Upper lobe of left lung (tissue), 6 donors: ENCODE measurements around the gene EGFLAM. TPM values are rescaled to one million over a fixed set of nuclear protein-coding genes. Genes with fewer than 3 reads are reported as not detected.

ENCODE experiments used
- ATAC-seq, 2 donors: fragments of 200-7000 bp; cut with Tn5 transposase; one replicate each; pipeline ENCODE4 v1.9.1; 2022; ENCODE audit warnings: mild to moderate bottlenecking in 2 of 2, moderate library complexity in 2 of 2; ENCODE audit not compliant: low FRiP score in 2 of 2
- DNase-seq, 2 donors: peaks; one replicate each; pipeline ENCODE4 v3.0.0-alpha.2; 2019 to 2020
- H3K27ac ChIP-seq, 4 donors: fragments of 200-600 bp; sonication (generic); one replicate each; pipeline ENCODE4 v1.5.1; 2016 to 2019
- H3K27me3 ChIP-seq, 4 donors: fragments of 200-600 bp; sonication (generic); one replicate each; pipeline ENCODE4 v1.5.1; 2017 to 2019
- H3K36me3 ChIP-seq, 4 donors: fragments of 200-600 bp; sonication (generic); one replicate each; pipeline ENCODE4 v1.5.1; 2016 to 2019
- H3K4me1 ChIP-seq, 4 donors: fragments of 200-600 bp; sonication (generic); one replicate each; pipeline ENCODE4 v1.5.1; 2018 to 2019
- H3K4me3 ChIP-seq, 4 donors: fragments of 200-600 bp; sonication (generic); one replicate each; pipeline ENCODE4 v1.5.1; 2017 to 2019; ENCODE audit warnings: mild to moderate bottlenecking in 2 of 4, moderate library complexity in 1 of 4
- H3K9me3 ChIP-seq, 4 donors: fragments of 200-600 bp; sonication (generic); one replicate each; pipeline ENCODE4 v1.5.1; 2018 to 2019
- CTCF ChIP-seq, 6 experiments: fragments of 450-650 bp in 4 of 6; fragments of 200-600 bp in 2 of 6; sonication (generic) in 2 of 6; IDR thresholded peaks; one replicate each; pipeline ENCODE4 v1.5.1; 2016 to 2019; ENCODE audit warnings: antibody characterized with exemption in 6 of 6
- EP300 ChIP-seq, 4 donors: sonication (generic); formaldehyde crosslinking; IDR thresholded peaks; one replicate each; pipeline ENCODE4 v1.5.1; 2017; ENCODE audit warnings: antibody characterized with exemption in 4 of 4, control low read depth in 2 of 4
- POLR2A ChIP-seq, 4 donors: fragments of 450-650 bp; IDR thresholded peaks; one replicate each; pipeline ENCODE4 v1.5.1; 2016 to 2017; ENCODE audit warnings: antibody characterized with exemption in 4 of 4, mild to moderate bottlenecking in 2 of 4
- POLR2AphosphoS5 ChIP-seq, 2 donors: sonication (generic); formaldehyde crosslinking; IDR thresholded peaks; one replicate each; pipeline ENCODE4 v1.5.1; 2017; ENCODE audit warnings: antibody characterized with exemption in 2 of 2
- WGBS, 2 donors: methylation state at CpG; one replicate each; pipeline ENCODE4 v1.1.5; 2017 to 2018; 5-methylcytosine and 5-hydroxymethylcytosine counted together
- total RNA-seq, 6 donors: library from RNA; depleted of rRNA in 4 of 6; stranded (reverse); fragments of >200 nt in 4 of 6; gene quantifications; one replicate each; pipeline versions ENCODE4 v1.1.0 to v1.2.1, GENCODE V29; 2016 to 2021
- donor health status: DM: no; HTN: no; CAD: no; lungs with moderate emphysema.
- donor health status: DM: no; HTN: yes; CAD: no; lungs with severe emphysema.

Gene EGFLAM
- total RNA-seq, 6 donors from 2014 or later, result 0.22 to 5.2 (median 1.6) TPM; not detected in 2

DNA sequence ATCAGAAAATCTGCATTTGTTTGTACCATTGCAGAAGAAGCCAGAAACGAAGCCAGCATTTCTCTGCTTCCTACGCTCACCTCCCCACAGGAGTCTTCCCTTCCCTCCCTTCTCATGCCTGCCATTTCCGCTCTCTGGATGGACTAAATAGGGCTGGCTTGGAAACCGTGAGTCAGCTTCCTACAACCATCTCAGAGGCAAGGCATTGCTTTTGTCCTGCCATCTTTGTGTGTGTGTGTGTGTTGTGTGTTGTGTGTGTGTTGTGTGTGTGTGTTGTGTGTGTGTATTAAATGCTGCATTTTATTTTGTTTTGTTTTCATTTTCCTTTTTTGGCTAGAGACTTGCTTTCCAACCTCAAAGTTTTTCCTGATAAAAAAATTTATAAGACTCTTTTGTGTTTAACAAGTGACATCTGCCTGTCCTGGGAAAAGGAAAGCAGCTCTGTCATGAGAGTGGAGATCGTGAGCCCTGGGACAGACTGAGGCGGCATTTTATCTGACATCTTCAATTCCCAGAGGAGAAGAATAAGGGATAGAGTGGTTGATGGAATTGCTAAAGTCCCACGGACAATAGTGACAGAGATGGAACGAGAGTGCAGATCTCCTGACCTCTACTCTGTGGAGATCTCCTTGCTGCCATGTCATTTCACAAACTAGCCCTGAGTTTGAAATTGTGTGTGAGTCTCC is 7.5 kb upstream of the EGFLAM start:
- TF ChIP-seq CTCF (IDR thresholded peaks at IDR 0.05), result no peak
- TF ChIP-seq EP300 (IDR thresholded peaks at IDR 0.05), result no peak
- no peak for TF ChIP-seq POLR2AphosphoS5 (IDR thresholded peaks at IDR 0.05)
- TF ChIP-seq POLR2A (IDR thresholded peaks at IDR 0.05), result no peak
- H3K4me3 ChIP-seq, result no peak overlapping the region
- no peaks in the 10 kb centered on the region for H3K36me3 ChIP-seq
- no peaks in the 10 kb centered on the region for H3K4me1 ChIP-seq
- ATAC-seq (no peak), DNase-seq (no peak)
- no peaks in the 10 kb centered on the region for H3K9me3 ChIP-seq
- H3K27ac ChIP-seq, result no peak overlapping the region
- H3K27me3 ChIP-seq, result peaks cover 0 to under 1% (median 0%) of the 10 kb centered on the region in 4 donors
- 72 to 78% methylated on average over 8 of the region's 8 CpGs for WGBS, 2 donors

GRCh38 chr5:38253759-38254158 is 4.6 kb upstream of the EGFLAM start:
- H3K4me3 ChIP-seq, result no peak overlapping the region
- no peaks in the 10 kb centered on the region for H3K9me3 ChIP-seq
- whole genome bisulfite sequencing, 2 donors, result 88 to 100% methylated on average over 1 of the region's 1 CpG
- no peaks in the 10 kb centered on the region for H3K36me3 ChIP-seq
- TF ChIP-seq EP300 (IDR thresholded peaks at IDR 0.05) (no peak), POLR2AphosphoS5 (IDR thresholded peaks at IDR 0.05) (no peak), CTCF (IDR thresholded peaks at IDR 0.05) (no peak), POLR2A (IDR thresholded peaks at IDR 0.05) (no peak)
- ATAC-seq (no peak), DNase-seq (no peak)
- no peak overlapping the region for H3K27ac ChIP-seq
- peaks cover 13 to 15% (median 14%) of the 10 kb centered on the region in 4 donors for H3K4me1 ChIP-seq
- peaks cover 0 to 22% (median 6%) of the 10 kb centered on the region in 4 donors for H3K27me3 ChIP-seq

DNA sequence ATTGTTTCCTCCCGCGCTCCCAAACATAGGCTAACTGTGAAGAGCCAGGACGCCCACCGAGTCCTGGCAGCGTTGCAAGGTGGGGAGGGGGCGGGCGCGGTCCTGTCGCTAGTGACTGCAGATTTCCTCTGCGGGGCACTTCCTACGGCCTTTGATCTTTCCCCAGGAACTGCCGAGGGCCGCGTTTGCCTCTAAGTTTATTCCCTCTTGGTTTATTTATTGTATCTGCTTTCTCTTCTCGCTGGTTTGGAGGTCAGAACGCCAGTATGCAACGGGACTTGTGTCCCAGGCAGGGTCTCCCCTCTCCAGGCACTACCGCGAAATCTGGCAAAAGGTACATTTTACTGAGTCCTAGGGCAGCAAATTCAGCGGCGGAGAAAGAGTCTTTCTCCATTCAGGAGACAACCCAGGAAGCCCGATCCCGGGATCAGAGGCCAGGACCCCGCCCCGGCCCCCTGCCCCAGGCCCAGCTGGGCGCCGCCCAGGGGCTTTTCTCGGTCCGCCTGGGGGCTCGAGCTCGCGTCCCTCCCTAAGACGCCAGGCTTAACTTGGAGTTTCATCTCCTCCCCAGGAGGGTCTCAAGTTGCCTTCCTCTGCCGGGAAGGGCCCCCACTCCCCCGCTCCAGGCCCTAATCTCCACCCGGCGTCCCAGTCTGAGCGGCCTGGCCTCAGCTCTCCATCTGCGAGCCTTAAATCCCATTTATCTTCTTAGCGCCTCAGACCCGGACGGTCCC is 884 bp upstream of the EGFLAM start:
- ATAC-seq (peak in 1 of 2 donors; percentile 48), DNase-seq (peak in 1 of 2 donors; percentile 67)
- H3K4me3 ChIP-seq, result peak overlapping the region in 2 of 4 donors; percentile 47 to 49
- H3K9me3 ChIP-seq, result no peaks in the 10 kb centered on the region
- no peak overlapping the region for H3K27ac ChIP-seq
- 4 to 7% methylated on average over 30 to 42 of the region's 42 CpGs for WGBS, 2 donors
- H3K36me3 ChIP-seq, result no peaks in the 10 kb centered on the region
- H3K4me1 ChIP-seq, result peaks cover 16 to 19% (median 18%) of the 10 kb centered on the region in 4 donors
- no peak for TF ChIP-seq POLR2AphosphoS5 (IDR thresholded peaks at IDR 0.05)
- TF ChIP-seq EP300 (IDR thresholded peaks at IDR 0.05), result no peak
- no peak for TF ChIP-seq CTCF (IDR thresholded peaks at IDR 0.05)
- TF ChIP-seq POLR2A (IDR thresholded peaks at IDR 0.05), result no peak
- H3K27me3 ChIP-seq, result peaks cover 0 to 26% (median 8%) of the 10 kb centered on the region in 4 donors

- peak overlapping the region in 3 of 4 donors; percentile 33 to 49 (median 47) for H3K4me3 ChIP-seq
- no peak overlapping the region for H3K27ac ChIP-seq
- no peak for DNase-seq
- TF ChIP-seq POLR2A (IDR thresholded peaks at IDR 0.05) (no peak), POLR2AphosphoS5 (IDR thresholded peaks at IDR 0.05) (no peak), EP300 (IDR thresholded peaks at IDR 0.05) (no peak), CTCF (IDR thresholded peaks at IDR 0.05) (no peak)
- H3K27me3 ChIP-seq, result peaks cover 0 to 26% (median 8%) of the 10 kb centered on the region in 4 donors
- peaks cover 16 to 19% (median 18%) of the 10 kb centered on the region in 4 donors for H3K4me1 ChIP-seq
- H3K36me3 ChIP-seq, result no peaks in the 10 kb centered on the region
- H3K9me3 ChIP-seq, result no peaks in the 10 kb centered on the region
- peak in 1 of 2 donors; percentile 9 for ATAC-seq
- WGBS, 2 donors, result 0% methylated on average over 2 to 13 of the region's 13 CpGs
Observed at GRCh38 chr5:38258042-38258318, 379 bp upstream of the EGFLAM start.
